ENCODE results near the gene MYO7A.
"Not testable (repeated sequence)": the region's sequence is repeated elsewhere in the genome, so short reads cannot be mapped to it uniquely, and the experiment has no call there.

Gene MYO7A

DNA sequence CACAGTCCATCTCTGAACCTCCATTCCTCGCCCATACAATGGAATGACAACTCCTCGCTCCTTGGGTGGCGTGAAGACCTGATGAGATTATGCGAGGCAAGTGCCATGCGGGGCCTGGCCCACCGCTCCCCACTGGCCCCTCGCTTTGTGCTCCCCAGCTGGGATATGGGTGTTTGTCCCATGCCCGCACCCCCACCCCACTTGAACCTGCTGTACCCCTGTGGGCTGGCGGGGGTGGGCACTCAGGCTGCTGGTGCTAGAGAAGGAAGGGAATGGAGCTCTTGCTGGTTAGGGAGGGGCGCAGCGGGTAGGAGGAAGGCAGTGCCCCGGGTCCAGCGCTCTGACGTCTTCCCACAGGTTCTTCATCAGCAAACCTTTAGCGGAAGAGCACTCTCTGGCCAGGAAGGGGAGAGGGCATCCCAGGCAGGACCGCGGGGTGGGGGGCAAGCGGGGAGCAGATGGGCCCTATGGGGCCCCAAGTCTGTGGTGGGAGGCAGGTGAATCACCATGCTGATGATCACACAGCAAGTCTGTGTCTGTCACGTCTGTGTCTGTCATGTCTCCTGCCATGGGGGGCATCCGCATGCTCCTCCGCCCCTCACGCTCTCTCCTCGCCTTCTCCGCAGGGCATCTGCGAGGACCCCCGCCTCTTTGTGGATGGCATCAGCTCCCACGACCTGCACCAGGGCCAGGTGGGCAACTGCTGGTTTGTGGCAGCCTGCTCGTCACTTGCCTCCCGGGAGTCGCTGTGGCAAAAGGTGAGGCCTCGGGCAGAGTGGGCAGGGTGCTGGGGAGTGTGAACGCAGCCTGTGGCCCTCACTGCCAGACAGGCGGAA lies 34.8 kb upstream of the MYO7A start:
- no peak for DNase-seq (ENCODE audit: low read depth)

DNA sequence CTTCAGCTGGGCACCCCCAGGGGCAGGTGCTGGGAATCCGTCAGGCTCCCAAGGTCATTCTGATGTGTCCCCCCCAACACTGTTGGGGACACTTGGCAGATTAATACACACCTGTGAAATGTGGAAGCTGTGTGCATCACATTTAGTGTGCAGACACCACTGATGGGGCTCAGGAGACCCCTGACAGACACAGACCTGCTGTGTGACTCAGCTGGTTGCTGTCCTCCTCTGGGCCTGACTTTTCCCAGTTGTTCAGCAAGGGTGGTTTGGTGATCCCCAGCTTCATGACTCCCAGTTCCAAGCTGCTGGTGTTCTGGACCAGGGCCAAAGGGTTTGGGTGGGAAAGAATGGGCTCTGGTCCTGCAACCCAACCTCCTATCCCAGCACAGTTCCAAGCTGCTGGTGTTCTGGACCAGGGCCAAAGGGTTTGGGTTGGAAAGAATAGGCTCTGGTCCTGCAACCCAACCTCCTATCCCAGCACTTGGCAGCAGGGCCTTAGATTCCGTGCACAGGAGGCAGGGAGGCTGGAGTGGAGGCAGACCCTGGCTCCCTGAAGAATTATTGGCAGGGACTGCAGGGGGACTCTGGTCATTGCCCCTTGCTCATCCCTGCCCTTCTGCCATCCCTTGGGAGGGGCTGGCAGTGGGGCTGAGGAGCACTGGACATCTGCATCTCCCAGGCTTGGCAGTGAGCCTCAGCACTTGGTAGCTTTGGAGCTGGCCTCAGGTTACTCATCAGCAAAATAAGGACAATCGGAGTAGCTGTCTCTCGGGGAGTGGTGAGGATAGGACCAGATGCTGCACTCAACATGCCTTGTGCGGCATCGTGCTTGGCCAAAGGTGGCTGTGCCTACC lies 33.8 kb upstream of the MYO7A start:
- no peak for DNase-seq (ENCODE audit: low read depth)

DNA sequence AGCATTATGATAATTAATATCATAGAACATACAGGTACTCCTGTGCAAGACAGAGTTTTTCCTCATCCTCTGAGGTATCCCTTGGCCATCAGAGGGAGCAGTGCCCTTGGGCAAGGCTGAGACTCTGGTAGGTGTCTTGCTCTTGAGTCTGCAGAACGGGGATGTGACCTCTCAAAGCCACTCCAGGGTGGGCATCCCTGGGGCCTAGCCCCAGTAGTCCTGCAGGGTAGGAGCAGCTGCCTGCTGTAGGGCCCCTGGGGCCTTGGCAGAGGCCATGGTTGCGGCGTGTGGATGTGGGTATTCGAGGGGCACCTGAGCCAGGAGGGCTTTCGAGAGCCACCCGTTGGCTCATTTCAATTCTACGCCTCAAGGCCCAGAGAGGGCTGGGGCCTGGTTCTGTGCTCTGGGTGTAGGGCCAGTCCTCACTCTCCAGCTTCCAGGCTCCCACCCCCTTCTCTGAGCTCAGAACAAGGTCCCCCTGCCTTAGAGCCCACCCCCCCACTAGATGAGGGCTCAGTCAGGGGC lies 33.1 kb upstream of the MYO7A start:
- no peak for DNase-seq (ENCODE audit: low read depth)

DNA sequence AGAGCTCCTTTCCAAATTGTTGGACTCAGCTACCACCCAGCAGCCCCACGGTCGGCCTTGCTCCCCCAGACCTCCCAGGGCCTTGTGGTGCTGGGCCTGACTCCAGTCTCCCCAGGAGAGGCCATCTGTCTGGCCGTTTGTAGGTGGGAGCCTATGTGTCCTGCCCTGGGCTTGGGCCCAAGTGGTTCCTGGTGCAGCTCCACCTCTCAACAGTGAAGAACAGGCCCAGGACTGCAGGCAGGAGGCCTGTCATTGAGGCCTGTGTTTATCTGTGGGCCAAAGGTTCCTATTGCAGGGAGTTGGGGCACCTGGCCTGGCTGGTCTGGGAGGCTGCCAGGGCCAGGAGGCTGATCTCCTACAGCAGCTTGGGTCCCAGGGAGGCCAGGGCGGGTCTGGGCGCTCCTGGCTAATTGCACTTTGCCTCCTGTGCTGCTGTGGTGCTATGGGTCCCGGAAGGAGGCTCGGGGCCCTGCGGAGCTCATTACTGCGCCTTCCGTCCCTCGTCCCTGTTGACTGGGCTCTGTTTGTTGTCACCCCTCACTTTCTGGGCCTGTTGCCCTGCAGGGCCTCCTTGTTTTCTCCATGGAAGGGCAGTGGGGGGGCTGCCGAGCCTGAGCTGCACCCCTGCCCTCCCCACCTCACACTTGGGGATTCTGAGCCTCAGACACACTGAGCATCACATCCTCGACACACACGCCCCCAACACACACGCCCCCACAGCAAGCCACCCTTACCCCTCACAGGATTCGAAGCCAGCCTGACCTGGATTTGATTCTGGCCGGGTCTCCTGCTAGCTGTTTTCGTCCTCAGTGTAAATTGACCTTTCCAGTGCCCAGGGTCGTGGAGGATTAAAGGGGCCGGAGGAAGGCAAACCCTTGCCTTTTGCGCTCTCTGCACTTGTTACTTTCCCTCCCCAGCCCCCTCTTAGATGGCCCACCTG lies 32.2 kb upstream of the MYO7A start:
- DNase-seq (ENCODE audit: low read depth), result no peak

DNA sequence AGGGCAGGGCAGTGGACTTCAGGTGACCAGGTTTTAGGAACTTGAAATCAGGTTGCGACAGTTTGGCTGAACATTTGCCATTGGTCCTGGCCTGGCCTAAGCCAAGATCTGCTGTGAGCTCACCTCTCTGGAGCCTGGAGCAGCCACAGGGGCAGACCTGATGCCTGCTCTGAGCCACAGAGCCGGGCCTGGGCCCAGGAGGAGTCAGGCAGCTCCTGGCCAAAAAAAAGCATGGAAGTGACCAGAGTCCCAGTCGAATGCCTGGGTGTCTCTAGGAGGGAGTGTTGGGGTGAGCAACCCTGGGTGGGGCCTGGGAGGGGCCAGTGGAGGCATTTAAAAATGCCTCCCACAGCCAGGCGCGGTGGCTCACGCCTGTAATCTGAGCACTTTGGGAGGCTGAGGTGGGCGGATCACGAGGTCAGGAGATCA lies 31.4 kb upstream of the MYO7A start:
- DNase-seq (ENCODE audit: low read depth), result no peak

DNA sequence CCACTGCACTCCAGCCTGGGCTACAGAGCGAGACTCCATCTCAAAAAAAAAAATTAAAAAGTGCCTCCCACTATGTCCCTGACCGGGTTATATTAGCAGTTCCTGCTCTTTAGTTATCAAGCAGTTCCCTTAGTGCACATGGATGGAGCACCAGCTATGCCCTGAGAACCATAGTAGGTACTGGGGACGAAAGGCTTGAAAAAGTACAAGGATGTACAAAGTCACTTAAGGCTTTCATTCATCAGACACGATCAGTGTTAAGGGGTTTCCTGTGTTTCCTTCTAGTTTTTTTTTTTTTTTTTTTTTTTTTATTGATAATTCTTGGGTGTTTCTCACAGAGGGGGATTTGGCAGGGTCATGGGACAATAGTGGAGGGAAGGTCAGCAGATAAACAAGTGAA lies 30.9 kb upstream of the MYO7A start:
- DNase-seq (ENCODE audit: low read depth), result not testable (repeated sequence)

DNA sequence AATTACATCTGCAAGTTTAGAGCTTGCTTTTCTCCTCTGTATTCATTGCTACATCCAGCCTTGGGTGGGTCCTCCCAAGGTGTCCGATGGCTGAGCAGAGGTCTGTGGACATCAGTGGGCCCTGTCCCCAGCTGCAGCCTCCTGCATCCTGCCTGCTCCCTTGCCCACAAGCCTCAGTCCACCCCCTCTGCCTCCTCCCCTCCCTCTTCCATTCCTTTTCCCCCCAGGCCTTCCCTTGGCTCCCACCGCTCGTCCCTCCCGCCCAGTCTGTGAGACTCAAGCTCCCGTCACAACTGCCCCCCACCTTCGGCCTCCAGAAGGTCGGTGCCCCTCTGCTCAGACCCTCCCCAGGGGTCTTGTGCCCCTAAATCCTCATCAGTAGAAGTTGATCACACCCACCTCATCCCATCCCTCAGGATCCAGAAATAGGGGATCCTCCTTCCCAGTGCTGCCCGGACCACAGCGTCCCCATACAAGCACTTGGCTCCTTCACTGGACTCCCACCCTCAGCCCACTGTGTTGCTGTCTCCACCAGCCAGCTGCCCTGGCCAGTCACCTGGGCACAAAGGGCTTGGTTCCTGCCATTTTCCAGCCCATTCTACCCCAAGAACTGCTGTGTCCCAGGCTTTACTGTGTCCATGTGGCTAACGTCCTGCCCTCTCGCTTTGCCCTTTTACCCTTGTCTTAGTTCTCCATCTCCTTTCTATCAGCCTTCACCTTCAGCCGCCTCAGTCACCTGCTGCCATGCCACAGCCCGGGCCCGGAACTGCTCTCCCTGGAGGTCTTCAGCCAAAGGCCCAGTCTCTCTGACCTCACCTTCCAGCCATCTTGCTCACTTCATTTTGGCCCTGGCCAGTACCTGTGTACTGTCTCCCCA lies 27.6 kb upstream of the MYO7A start:
- DNase-seq (ENCODE audit: low read depth), result no peak

DNA sequence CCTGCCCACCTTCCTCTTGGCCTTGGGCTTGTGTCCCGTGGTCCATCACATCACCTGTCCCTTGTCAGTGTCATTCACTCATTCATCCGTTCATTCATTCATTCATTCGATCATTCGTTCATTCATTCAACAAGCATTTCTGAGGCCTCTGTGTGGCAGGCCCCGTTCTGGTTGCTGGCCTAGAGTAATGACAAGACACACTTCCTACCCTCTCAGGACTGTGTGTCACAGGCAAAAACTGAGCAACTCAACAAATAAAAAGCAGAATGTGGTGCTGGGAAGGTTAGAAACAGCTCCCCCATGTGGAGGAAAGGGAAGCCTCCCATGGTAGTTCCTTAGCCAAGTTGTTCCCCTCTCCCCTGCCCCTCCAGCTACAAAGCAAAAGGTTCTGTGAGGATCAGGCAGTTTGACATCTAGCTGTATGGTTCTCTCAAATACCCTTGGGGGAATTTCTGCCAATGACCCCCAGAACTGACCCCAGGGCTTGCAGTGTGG lies 27.0 kb upstream of the MYO7A start:
- peak; percentile 43 for DNase-seq (ENCODE audit: low read depth)

DNA sequence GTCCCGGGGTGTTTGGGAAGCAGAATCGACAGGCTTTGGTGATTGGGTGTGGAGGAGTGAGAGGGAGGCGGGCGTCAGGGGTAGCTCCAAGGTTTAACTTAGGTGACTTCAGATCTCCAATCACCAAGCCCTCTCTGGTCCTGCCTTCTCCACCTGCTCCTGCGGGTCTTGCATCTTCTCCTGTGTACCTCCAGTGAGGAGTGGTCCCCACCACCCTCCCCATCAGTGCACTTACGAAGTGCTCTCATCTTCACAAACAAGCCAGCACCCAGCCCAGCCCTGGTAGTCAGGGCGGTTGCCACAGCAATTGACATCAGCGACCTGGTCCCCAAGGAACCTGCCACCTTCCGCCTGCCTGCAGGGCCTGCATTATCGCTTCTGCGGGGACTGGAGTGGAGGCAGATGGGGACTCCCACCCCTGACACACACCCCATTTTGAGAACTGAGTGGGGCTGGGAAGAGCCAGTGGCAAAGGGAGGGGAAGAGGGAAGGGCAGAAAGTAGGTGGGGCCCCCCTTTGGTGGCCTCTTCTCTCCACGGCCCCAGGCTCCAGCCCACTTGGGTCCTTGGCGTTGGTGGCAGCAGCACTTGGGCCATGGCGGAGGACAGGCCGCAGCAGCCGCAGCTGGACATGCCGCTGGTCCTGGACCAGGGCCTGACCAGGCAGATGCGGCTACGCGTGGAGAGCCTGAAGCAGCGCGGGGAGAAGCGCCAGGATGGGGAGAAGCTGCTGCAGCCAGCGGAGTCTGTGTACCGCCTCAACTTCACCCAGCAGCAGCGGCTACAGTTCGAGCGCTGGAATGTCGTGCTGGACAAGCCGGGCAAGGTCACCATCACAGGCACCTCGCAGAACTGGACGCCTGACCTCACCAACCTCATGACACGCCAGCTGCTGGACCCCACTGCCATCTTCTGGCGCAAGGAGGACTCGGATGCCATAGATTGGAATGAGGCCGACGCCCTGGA lies 25.5 kb upstream of the MYO7A start, which contains the start of gene OMP:
Gene OMP, plus strand, starts transcription at position 595 of the 965 bp plus-strand sequence. Its CDS starts 0 bp downstream, at position 595.
- no peak for DNase-seq (ENCODE audit: low read depth)

DNA sequence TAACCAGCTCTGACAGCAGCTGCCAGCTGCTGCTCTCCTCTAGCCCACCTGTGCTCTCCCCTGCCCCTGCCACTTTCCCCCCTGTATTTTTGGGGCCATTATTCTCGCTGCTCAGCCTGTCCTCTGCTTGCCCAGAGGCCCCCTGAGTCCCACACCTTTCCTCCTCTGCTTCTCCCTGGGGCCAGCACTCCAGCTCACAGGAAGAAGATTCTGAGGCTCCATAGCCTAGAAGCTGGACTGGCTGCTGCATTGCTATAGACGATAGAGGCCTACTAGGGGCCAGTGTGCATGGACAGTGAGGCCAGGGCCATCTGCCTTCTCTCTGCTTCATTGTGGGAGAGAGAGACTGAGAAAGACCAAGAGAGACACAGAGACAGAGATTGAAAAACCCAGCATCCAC lies 24.7 kb upstream of the MYO7A start:
- no peak for DNase-seq (ENCODE audit: low read depth)

DNA sequence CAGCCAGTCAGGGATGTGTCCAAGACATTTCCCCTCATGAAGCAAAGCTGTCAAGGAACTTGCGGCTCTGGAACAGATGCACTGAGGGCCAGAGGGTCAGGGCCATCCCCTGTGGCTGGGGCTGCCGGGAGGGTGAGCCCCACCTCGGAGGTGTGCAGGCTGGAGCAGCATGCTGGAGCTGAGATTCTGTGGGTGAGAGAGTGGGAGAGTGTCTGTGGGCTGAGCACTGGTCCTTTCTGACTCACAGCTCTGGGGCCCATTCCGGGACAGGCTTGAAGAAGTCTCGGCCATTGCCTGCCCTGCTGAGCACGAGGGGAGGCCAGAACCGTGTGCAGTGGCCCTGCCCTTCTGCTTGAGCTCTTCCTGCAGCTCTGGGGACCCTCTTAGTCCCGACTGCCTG lies 23.3 kb upstream of the MYO7A start:
- no peak for DNase-seq (ENCODE audit: low read depth)

DNA sequence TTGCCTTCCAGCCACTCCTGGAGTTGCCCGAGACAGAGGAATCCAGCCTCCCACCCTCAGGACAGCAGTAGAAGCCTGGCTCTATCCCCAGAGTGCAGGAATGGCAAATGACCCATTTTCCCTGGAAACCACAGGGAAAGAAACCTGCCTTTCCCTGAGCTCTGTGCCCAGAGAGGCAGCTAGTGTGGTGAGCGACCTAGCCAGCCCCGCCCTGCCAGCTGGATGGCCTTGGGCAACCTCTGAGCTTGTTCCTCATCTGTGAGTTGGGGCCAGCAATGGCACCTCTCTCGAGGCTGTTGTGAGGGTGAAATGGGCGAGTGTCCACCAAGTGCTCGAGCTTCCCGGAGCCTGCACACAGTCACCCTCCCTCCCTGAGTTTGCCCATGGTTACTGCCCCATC lies 21.7 kb upstream of the MYO7A start:
- no peak for DNase-seq (ENCODE audit: low read depth)

DNA sequence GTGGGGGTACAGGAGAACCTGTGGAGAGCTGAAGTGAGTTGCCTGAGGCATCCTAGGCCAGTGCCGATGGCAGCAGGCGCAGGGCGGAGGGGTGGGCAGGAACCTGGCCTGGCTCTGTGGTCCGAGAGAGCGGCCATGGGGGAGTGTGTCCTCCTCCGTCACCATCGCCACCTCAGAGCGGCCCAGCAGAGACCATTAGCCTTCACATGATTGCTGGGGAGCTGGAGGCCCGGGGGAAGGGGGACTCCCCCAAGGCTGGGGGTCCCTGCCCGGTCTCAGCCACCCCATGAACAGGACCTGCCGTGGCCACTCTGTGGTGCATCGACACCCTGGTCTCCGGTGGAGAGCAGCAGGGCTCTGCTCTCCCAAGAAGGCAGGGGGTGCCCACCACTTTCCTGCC lies 21.3 kb upstream of the MYO7A start:
- no peak for DNase-seq (ENCODE audit: low read depth)

DNA sequence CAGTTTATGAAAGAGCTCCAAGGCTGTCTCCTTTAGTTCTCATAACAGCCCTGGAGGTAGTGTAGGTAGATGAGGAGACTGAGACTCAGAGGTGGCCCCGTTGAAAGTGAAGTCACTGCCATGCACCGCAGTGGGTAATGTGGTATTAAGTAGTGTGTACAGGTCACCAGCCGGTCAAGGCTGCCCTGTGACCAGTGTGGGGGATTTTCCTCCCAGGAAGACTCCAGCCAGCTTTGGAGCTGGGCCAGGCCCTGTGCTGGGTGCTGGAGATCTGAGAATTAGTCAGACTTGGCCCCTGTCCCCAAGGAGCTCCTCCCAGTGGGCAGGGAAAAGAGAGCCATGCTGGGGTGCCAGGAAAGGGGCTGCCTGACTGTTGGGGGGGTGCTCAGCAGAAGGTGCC lies 20.1 kb upstream of the MYO7A start:
- DNase-seq (ENCODE audit: low read depth), result peak; percentile 96

DNA sequence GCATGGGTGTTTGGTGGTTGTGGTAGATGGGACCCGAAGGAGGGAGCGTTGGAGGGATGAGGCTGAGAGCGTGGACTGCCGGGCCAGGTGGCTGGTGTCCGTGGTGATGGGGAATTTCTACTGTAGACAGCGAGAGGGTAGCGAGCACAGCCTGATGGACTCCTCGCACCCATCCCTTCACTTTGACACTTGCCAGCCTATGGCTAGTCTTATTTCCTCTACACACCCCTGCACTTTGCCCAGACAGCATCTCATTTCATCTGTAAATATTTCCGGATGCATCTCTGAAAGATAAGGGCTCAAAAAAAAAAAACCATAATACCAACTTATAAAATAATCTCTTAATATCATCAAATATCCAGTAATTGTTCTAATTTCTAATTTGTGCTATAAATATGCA lies 19.6 kb upstream of the MYO7A start:
- no peak for DNase-seq (ENCODE audit: low read depth)

DNA sequence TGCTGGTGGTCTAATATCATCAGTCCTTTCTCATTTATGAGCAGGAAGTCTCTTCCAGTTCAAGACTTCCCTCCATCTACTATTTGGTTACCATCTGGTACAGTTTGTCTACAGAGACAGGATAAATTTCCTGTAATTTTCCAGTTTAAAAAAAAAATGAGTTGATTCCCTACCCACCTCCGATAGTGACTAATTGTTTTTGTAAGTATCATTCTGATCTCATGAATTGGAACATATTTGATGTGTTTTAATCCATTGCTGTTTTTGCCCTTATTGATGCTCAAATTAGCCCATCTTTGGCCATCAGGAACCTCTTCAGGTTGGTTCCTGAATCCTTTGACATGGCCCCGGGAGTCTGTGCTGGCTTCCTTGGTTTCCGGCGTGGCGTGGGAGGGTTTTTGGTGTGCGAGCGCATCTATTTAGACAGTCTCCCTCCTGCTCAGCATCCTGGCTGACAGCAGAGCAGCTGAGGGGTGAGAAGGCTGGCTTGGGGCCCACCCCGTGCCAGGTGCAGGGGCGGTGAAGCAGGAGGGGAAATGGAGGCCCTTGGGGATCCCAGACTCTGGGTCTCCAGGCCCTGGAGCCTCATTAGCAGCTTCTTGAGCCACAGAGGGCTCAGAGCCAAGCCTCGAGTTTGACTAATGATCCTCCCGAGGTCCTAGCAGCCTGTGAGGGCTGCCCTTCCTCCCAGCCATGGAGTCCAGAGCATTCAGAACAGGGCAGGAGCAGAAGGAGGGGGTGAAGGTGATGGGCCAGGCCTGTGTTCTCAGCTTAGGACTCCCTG lies 18.6 kb upstream of the MYO7A start:
- DNase-seq (ENCODE audit: low read depth), result peak; percentile 71

DNA sequence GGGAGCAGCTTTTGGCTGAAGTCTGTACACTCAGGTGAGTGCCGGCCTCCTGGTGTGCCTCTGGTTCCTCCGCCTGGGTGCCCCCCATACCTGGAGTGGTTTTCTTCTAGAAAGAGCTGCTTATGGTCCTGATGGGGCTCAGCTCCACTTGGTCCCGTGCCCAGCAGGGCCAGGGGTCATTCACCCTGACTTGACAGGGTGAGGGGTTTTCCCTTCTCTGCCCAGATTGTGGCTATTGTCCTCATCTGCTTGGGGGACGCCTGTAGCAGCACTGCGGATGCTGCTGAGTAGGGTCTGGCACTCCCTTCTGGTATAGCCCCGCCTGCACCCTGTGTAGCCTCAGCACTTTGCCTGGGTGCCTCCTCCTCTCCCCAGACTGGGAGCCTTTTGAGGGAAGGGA lies 17.2 kb upstream of the MYO7A start:
- DNase-seq (ENCODE audit: low read depth), result no peak

DNA sequence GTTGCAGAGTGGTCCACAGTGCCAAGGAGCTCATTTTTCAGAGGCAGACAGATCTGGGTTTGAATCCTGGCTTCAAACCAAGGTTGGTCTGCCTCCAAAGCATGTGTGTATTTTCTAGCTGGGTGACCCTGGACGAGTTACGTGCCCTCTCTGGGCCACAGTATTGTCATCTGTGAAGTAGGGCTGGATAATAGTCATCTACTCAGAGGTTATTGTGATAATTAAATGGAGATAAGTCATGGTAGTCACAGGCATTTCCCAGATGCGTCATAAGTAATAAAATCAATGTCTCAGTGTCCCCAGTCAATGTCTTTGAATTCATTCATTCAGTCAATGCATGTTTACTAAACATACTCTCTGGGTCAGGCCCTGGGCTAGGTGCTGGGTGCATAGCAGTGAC lies 16.8 kb upstream of the MYO7A start:
- DNase-seq (ENCODE audit: low read depth), result peak; percentile 39

DNA sequence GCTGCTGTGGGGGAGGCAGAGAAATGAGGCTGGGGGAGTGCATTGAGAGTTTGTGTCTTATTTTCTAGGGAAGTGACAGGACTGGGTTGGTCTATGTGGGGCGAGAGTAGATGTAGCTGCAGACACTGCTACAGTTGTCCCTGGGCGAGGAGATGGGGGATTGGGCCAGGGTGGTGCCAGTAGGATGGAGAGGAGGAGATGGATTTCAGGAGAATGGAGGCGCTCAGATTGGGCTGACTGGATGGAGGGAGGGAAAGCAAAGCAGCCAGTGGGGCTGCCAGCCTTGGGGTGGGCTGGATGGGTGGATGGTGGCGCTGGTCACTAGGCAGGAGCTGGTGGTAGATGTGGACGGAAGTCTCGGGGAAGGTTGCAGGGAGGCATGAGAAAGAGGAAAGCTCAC lies 16.1 kb upstream of the MYO7A start:
- no peak for DNase-seq (ENCODE audit: low read depth)

All from EH (cell line).